Thyroid gland (tissue), 4 donors: Measurements from ENCODE around the gene UNC5CL. TPM values are rescaled to one million over a fixed set of nuclear protein-coding genes. Genes with fewer than 3 reads are reported as not detected.

Experiments used
- DNase-seq, 2 donors: peaks; one replicate each; pipeline ENCODE4 v3.0.0-alpha.2; 2019
- H3K27ac ChIP-seq, 3 donors: fragments of 200-600 bp; sonication (generic); 1 replicate in 2 of 3; 2 replicates in 1 of 3; pipeline ENCODE4 v1.5.1; 2016 to 2019; ENCODE audit warnings: mild to moderate bottlenecking in 1 of 3, moderate library complexity in 1 of 3
- H3K27me3 ChIP-seq: fragments of 200-600 bp; sonication (generic); one replicate; pipeline ENCODE4 v1.5.1; 2019
- H3K36me3 ChIP-seq, 2 donors: fragments of 200-600 bp; sonication (generic); one replicate each; pipeline ENCODE4 v1.5.1; 2016 to 2019
- H3K4me1 ChIP-seq, 2 donors: fragments of 200-600 bp; sonication (generic); one replicate each; pipeline ENCODE4 v1.5.1; 2017 to 2019
- H3K4me3 ChIP-seq, 3 donors: fragments of 200-600 bp; sonication (generic); replicated peaks in 1 of 3; 1 replicate in 2 of 3; 2 replicates in 1 of 3; pipeline ENCODE4 v1.5.1; 2016; ENCODE audit warnings: mild to moderate bottlenecking in 1 of 3
- H3K9me3 ChIP-seq: fragments of 200-600 bp; sonication (generic); one replicate; pipeline ENCODE4 v1.5.1; 2017
- CTCF ChIP-seq, 6 experiments: fragments of 200-600 bp in 3 of 6; fragments of 450-650 bp in 3 of 6; sonication (generic) in 3 of 6; IDR thresholded peaks; one replicate each; pipeline ENCODE4 v1.5.1; 2016 to 2019; ENCODE audit warnings: antibody characterized with exemption in 6 of 6, mild to moderate bottlenecking in 2 of 6, inconsistent platforms in 1 of 6, moderate library complexity in 1 of 6
- POLR2A ChIP-seq, 2 donors: fragments of 450-650 bp; IDR thresholded peaks; one replicate each; pipeline ENCODE4 v1.6.1; 2017; ENCODE audit warnings: antibody characterized with exemption in 2 of 2, mild to moderate bottlenecking in 2 of 2, moderate library complexity in 1 of 2
- WGBS, 2 donors: methylation state at CpG; one replicate each; pipeline ENCODE4 v1.1.5; 2017; 5-methylcytosine and 5-hydroxymethylcytosine counted together
- intact Hi-C: fragments of 100-400 bp; cut with DNase I; formaldehyde crosslinking; loops from one replicate; pipeline ENCODE4 v1.15.1; 2023
- total RNA-seq, 4 donors: library from RNA; depleted of rRNA; stranded (reverse); fragments of >200 nt; gene quantifications; one replicate each; pipeline ENCODE4 v1.2.3, GENCODE V29; 2016

UNC5CL gene
- total RNA-seq, 4 donors from 2014 or later: 0.93 to 3.6 (median 2.0) TPM

DNA sequence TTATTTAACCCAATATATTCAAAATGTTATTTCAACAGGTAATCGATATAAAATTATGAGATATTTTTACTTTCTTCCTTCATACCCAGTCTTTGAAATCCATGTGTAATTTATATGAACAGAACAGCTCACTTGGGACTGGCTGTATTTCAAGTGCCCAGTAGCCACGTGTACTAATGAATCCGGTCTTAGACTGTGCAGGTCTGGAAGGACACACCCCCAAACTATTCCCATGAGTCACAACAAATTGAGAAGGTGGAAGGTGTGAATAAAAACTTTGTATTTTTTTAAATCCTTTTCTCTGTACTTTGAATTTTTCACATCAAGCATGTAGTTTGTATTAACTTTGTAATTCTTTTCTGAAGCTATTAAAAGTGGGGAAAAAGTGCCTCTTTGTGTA, 2.8 kb downstream of the UNC5CL start:
- intact Hi-C loops: no loop called here
- H3K4me3 ChIP-seq: no peak overlapping the region
- TF ChIP-seq CTCF (IDR thresholded peaks at IDR 0.05) (no peak), POLR2A (IDR thresholded peaks at IDR 0.05) (no peak)
- 49 to 62% methylated on average over 3 of the region's 3 CpGs for WGBS, 2 donors
- no peak overlapping the region for H3K27ac ChIP-seq
- DNase-seq: peak; percentile 13 to 18
- peaks cover 5 to 14% of the 10 kb centered on the region in 2 donors for H3K4me1 ChIP-seq
- H3K27me3 ChIP-seq: no peaks in the 10 kb centered on the region
- no peaks in the 10 kb centered on the region for H3K9me3 ChIP-seq
- no peaks in the 10 kb centered on the region for H3K36me3 ChIP-seq

DNA sequence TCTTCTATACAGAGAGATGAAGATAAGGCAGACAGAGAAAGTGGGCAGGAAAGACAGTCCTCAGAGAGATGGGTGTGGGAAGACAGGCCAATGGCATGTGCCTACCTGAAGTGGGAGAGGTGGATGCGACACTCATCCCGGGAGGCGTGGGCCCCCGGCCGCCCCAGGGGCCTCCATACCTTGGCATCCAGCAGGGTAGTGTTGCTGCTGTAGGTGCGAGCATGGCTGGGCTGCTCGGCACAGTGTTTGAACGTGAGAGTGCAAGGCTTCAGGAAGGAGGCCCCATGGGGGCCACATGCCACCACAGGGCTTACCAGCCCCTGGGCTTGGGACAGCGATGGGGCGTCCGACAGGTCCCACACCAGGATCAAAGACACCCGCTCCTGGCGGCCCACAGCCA, 5.2 kb downstream of the UNC5CL start:
- H3K4me3 ChIP-seq: no peak overlapping the region
- peaks cover 1 to 6% of the 10 kb centered on the region in 2 donors for H3K4me1 ChIP-seq
- H3K9me3 ChIP-seq: no peaks in the 10 kb centered on the region
- TF ChIP-seq POLR2A (IDR thresholded peaks at IDR 0.05) (no peak), CTCF (IDR thresholded peaks at IDR 0.05) (no peak)
- H3K36me3 ChIP-seq: no peaks in the 10 kb centered on the region
- 81 to 94% methylated on average over 9 to 13 of the region's 13 CpGs for WGBS, 2 donors
- no peak for DNase-seq
- intact Hi-C loops: no loop called here
- H3K27ac ChIP-seq: no peak overlapping the region
- H3K27me3 ChIP-seq: no peaks in the 10 kb centered on the region

- 95 to 100% methylated on average over 11 to 13 of the region's 15 CpGs for WGBS, 2 donors
- TF ChIP-seq CTCF (IDR thresholded peaks at IDR 0.05) (no peak), POLR2A (IDR thresholded peaks at IDR 0.05) (no peak)
- peaks cover 0 to 6% of the 10 kb centered on the region in 2 donors for H3K4me1 ChIP-seq
These were observed 6.2 kb downstream of the UNC5CL start for GRCh38 chr6:41032830-41033229.

GRCh38 chr6:41028561-41029412, 10.2 kb downstream of the UNC5CL start:
- no peaks in the 10 kb centered on the region for H3K36me3 ChIP-seq
- no peaks in the 10 kb centered on the region for H3K27me3 ChIP-seq
- peaks cover 5 to 11% of the 10 kb centered on the region in 2 donors for H3K4me1 ChIP-seq
- DNase-seq: no peak
- intact Hi-C loops: loop anchor here (2.0 kb wide), 1 partner anchor 134 kb away; no protein-coding TSS in a partner anchor
- H3K4me3 ChIP-seq: peak overlapping the region; percentile 8 to 29 (median 14)
- H3K9me3 ChIP-seq: no peaks in the 10 kb centered on the region
- no peak for TF ChIP-seq POLR2A (IDR thresholded peaks at IDR 0.05)
- TF ChIP-seq CTCF (IDR thresholded peaks at IDR 0.05): no peak
- WGBS, 2 donors: 44 to 55% methylated on average over 10 to 13 of the region's 13 CpGs
- peak overlapping the region in 1 of 3 donors; percentile 54 for H3K27ac ChIP-seq

More at GRCh38 chr6:41032830-41033229, 6.2 kb downstream of the UNC5CL start:
- Histone ChIP-seq H3K27me3 (no peaks in the 10 kb centered on the region), H3K4me3 (no peak overlapping the region), H3K36me3 (no peaks in the 10 kb centered on the region), H3K9me3 (no peaks in the 10 kb centered on the region), H3K27ac (no peak overlapping the region)
- intact Hi-C loops: no loop called here
- no peak for DNase-seq
